Keratinocyte (primary cell): Measurements from ENCODE around the gene NDUFAF2. TPM values are rescaled to one million over a fixed set of nuclear protein-coding genes. Genes with fewer than 3 reads are reported as not detected.
A peak's percentile ranks its signal among the peaks of the same experiment; 100 is the strongest.

Experiments
- DNase-seq: peaks from one replicate; pipeline ENCODE4 v3.0.0-alpha.2; 2011; ENCODE audit warnings: low read depth, missing footprints, low spot score
- FAIRE-seq: peaks from 2 replicates; lab custom pipeline; 2011; peaks lifted over from hg19 to GRCh38; lab: Jason Lieb, UNC
- H2AFZ ChIP-seq: 2 replicates; pipeline ENCODE4 v1.6.0; 2012; ENCODE audit warnings: low read length, control low read depth, inconsistent platforms; ENCODE audit not compliant: control insufficient read depth
- H3K27ac ChIP-seq: 2 replicates; pipeline ENCODE4 v1.5.1; 2011; ENCODE audit warnings: low read length; ENCODE audit not compliant: control insufficient read depth, insufficient read depth
- H3K27me3 ChIP-seq: 3 replicates; pipeline ENCODE4 v1.6.0; 2011; ENCODE audit warnings: low read length; ENCODE audit not compliant: control insufficient read depth, insufficient read depth; ENCODE audit errors: extremely low read depth
- H3K36me3 ChIP-seq, 2 experiments: 2 replicates in 1 of 2; 3 replicates in 1 of 2; pipeline ENCODE4 v1.5.1; 2011; ENCODE audit warnings: low read length in 2 of 2, mild to moderate bottlenecking in 1 of 2; ENCODE audit not compliant: control insufficient read depth in 2 of 2, insufficient read depth in 2 of 2; ENCODE audit errors: extremely low read depth in 1 of 2
- H3K4me1 ChIP-seq: 3 replicates; pipeline ENCODE4 v1.5.1; 2011; ENCODE audit warnings: low read length; ENCODE audit not compliant: control insufficient read depth, insufficient read depth; ENCODE audit errors: extremely low read depth
- H3K4me2 ChIP-seq: 3 replicates; pipeline ENCODE4 v1.6.0; 2011; ENCODE audit warnings: low read depth, low read length; ENCODE audit not compliant: control insufficient read depth, insufficient read depth; ENCODE audit errors: extremely low read depth
- H3K4me3 ChIP-seq, 3 experiments: fragments of 200-600 bp in 1 of 3; sonication (generic) in 1 of 3; 2 replicates in 2 of 3; 3 replicates in 1 of 3; pipeline ENCODE4 v1.5.1; 2011 to 2016; ENCODE audit warnings: low read length in 3 of 3, mild to moderate bottlenecking in 3 of 3, control low read depth in 2 of 3, inconsistent platforms in 1 of 3, low read depth in 1 of 3, mixed read lengths in 1 of 3, mixed run types in 1 of 3, moderate library complexity in 1 of 3; ENCODE audit not compliant: control insufficient read depth in 2 of 3, insufficient read depth in 2 of 3; ENCODE audit errors: extremely low read depth in 1 of 3
- H3K79me2 ChIP-seq: 2 replicates; pipeline ENCODE4 v1.6.0; 2012; ENCODE audit warnings: low read length; ENCODE audit not compliant: control insufficient read depth, insufficient read depth
- H3K9ac ChIP-seq: 3 replicates; pipeline ENCODE4 v1.6.0; 2011; ENCODE audit warnings: low read length; ENCODE audit not compliant: control insufficient read depth, insufficient read depth; ENCODE audit errors: extremely low read depth
- H3K9me1 ChIP-seq: 3 replicates; pipeline ENCODE4 v1.6.0; 2011; ENCODE audit warnings: low read length; ENCODE audit not compliant: control insufficient read depth, insufficient read depth; ENCODE audit errors: extremely low read depth
- H3K9me3 ChIP-seq: 2 replicates; pipeline ENCODE4 v1.5.1; 2012; ENCODE audit warnings: low read depth, low read length; ENCODE audit not compliant: control insufficient read depth
- H4K20me1 ChIP-seq: 3 replicates; pipeline ENCODE4 v1.6.0; 2011; ENCODE audit warnings: low read length; ENCODE audit not compliant: control insufficient read depth, insufficient read depth; ENCODE audit errors: extremely low read depth
- EZH2 ChIP-seq: IDR thresholded peaks from one replicate; pipeline ENCODE4 v1.6.1; 2012; ENCODE audit warnings: inconsistent platforms, mild to moderate bottlenecking, low read length, moderate library complexity
- dilution Hi-C: fragments of 300-500 bp; cut with MboI; formaldehyde crosslinking; loops from one replicate; pipeline ENCODE4 v1.7.0; 2020; ENCODE audit warnings: low sequenced_read_pairs; ENCODE audit not compliant: extremely low pct_ligation_motif_present
- polyA plus RNA-seq, 5 experiments: library from polyadenylated mRNA; depleted of rRNA in 3 of 5; stranded (reverse) in 3 of 5; stranded (forward) in 1 of 5; unstranded in 1 of 5; fragments of >200 nt; gene quantifications; 1 replicate in 1 of 5; 2 replicates in 3 of 5; 3 replicates in 1 of 5; pipeline versions ENCODE4 v1.2.1 to v1.2.3, GENCODE V29; 2011 to 2012; ENCODE audit warnings: missing spikeins in 2 of 5, low read depth in 1 of 5, low replicate concordance in 1 of 5
- TF ChIP-seq, protein P1 (sequence below), 3 experiments: IDR thresholded peaks in 1 of 3; conservative IDR thresholded peaks in 1 of 3; optimal IDR thresholded peaks in 1 of 3; 2 replicates in 2 of 3; 3 replicates in 1 of 3; pipeline versions ENCODE3 to v1.5.1; 2011; ENCODE audit warnings: low read length in 3 of 3, mild to moderate bottlenecking in 3 of 3, moderate library complexity in 2 of 3, control low read depth in 1 of 3, inconsistent platforms in 1 of 3; ENCODE audit not compliant: insufficient read depth in 2 of 3; ENCODE audit errors: extremely low read depth in 1 of 3

Gene NDUFAF2
- polyA plus RNA-seq, 1 donor (not counting 4 experiments of a cell fraction or from before 2014, with no cell fraction given) = 62.3 TPM

DNA sequence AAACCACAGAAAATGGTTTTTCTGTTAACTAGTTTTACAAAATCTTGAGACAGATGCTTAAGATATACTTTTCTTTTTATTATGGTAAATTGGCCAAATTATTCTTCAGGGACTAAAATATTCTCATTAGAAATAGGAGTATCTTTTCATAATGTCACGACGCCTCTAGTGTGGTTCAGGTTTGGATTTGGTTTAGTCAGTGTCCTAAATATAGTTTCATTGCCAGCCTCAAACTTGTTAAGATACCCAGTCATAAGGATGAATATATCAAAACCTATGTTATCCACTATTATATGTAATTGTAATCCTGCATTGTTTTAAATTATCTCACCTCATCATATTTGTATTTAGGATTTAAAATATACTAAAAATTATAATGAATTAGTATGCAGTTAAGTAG, 13.7 kb downstream of the NDUFAF2 start:
- no peaks in the 10 kb centered on the region for H3K9me3 ChIP-seq
- DNase-seq (no peak), FAIRE-seq (no peak)
- dilution Hi-C loops = no loop called here
- no peaks in the 10 kb centered on the region for H4K20me1 ChIP-seq
- H3K4me3 ChIP-seq = no peak overlapping the region
- no peaks in the 10 kb centered on the region for H3K36me3 ChIP-seq
- no peaks in the 10 kb centered on the region for H3K4me1 ChIP-seq
- H2AFZ ChIP-seq = no peak overlapping the region
- H3K27me3 ChIP-seq = no peaks in the 10 kb centered on the region
- H3K27ac ChIP-seq = no peak overlapping the region
- no peak overlapping the region for H3K9ac ChIP-seq
- TF ChIP-seq, protein P1, sequence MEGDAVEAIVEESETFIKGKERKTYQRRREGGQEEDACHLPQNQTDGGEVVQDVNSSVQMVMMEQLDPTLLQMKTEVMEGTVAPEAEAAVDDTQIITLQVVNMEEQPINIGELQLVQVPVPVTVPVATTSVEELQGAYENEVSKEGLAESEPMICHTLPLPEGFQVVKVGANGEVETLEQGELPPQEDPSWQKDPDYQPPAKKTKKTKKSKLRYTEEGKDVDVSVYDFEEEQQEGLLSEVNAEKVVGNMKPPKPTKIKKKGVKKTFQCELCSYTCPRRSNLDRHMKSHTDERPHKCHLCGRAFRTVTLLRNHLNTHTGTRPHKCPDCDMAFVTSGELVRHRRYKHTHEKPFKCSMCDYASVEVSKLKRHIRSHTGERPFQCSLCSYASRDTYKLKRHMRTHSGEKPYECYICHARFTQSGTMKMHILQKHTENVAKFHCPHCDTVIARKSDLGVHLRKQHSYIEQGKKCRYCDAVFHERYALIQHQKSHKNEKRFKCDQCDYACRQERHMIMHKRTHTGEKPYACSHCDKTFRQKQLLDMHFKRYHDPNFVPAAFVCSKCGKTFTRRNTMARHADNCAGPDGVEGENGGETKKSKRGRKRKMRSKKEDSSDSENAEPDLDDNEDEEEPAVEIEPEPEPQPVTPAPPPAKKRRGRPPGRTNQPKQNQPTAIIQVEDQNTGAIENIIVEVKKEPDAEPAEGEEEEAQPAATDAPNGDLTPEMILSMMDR (optimal IDR thresholded peaks at IDR 0.05 in 1 of 3, IDR thresholded peaks at IDR 0.05 in 1 of 3, conservative IDR thresholded peaks at IDR 0.05 in 1 of 3; ENCODE audit: extremely low read depth in 1 of 3, insufficient read depth in 2 of 3, low read length in 3 of 3) = no peak
- no peak for TF ChIP-seq EZH2
- no peaks in the 10 kb centered on the region for H3K9me1 ChIP-seq
- H3K79me2 ChIP-seq = peaks cover 50% of the 10 kb centered on the region
- no peak overlapping the region for H3K4me2 ChIP-seq

DNA sequence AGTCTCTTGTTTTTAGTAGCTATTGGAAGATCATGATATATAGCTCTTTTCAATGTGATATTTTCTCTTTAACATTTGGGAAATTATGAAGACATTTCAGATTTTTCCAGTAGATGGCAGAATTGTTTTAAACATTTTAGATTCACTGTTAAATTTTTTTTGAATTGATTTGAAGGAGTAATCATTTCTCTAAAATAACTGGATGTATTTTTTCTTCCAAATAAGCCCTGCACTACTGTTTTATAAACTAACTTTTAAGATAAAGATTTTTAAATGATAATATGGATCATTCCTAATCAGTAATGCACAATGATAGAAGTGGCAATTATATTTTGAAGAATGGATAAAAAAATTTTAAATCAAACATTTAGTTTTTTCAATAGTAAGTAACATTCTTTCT, 14.2 kb downstream of the NDUFAF2 start:
- Histone ChIP-seq H3K36me3 (no peaks in the 10 kb centered on the region), H3K9me3 (no peaks in the 10 kb centered on the region), H3K4me2 (no peak overlapping the region), H3K9me1 (no peaks in the 10 kb centered on the region), H3K9ac (no peak overlapping the region), H3K27ac (no peak overlapping the region), H3K4me1 (no peaks in the 10 kb centered on the region), H3K4me3 (no peak overlapping the region), H3K79me2 (peaks cover 46% of the 10 kb centered on the region), H2AFZ (no peak overlapping the region), H3K27me3 (no peaks in the 10 kb centered on the region), H4K20me1 (no peaks in the 10 kb centered on the region)
- dilution Hi-C loops = no loop called here
- FAIRE-seq = no peak
- DNase-seq = no peak
- TF ChIP-seq, protein P1 (optimal IDR thresholded peaks at IDR 0.05 in 1 of 3, IDR thresholded peaks at IDR 0.05 in 1 of 3, conservative IDR thresholded peaks at IDR 0.05 in 1 of 3; ENCODE audit: extremely low read depth in 1 of 3, insufficient read depth in 2 of 3, low read length in 3 of 3) = peak in 1 of 3 experiments; percentile 13
- TF ChIP-seq EZH2 = no peak
